Suprapubic skin (tissue), 4 donors: ENCODE results near the gene RXRB. TPM values are rescaled to one million over a fixed set of nuclear protein-coding genes. Genes with fewer than 3 reads are reported as not detected.

Experiments
- DNase-seq, 2 donors: peaks; one replicate each; pipeline ENCODE4 v3.0.0-alpha.2; 2019; ENCODE audit warnings: low spot score in 2 of 2
- H3K27ac ChIP-seq: fragments of 200-600 bp; sonication (generic); one replicate; pipeline ENCODE4 v1.5.1; 2019
- H3K27me3 ChIP-seq: fragments of 200-600 bp; sonication (generic); one replicate; pipeline ENCODE4 v1.5.1; 2019
- H3K36me3 ChIP-seq: fragments of 200-600 bp; sonication (generic); one replicate; pipeline ENCODE4 v1.5.1; 2019
- H3K4me1 ChIP-seq: fragments of 200-600 bp; sonication (generic); one replicate; pipeline ENCODE4 v1.5.1; 2019
- H3K4me3 ChIP-seq: fragments of 200-600 bp; sonication (generic); one replicate; pipeline ENCODE4 v1.5.1; 2019; ENCODE audit warnings: mild to moderate bottlenecking
- H3K9me3 ChIP-seq: fragments of 200-600 bp; sonication (generic); one replicate; pipeline ENCODE4 v1.5.1; 2019
- EP300 ChIP-seq: sonication (generic); formaldehyde crosslinking; IDR thresholded peaks from one replicate; pipeline ENCODE4 v1.6.1; 2017; ENCODE audit warnings: antibody characterized with exemption
- POLR2A ChIP-seq, 2 donors: fragments of 450-650 bp; IDR thresholded peaks; one replicate each; pipeline ENCODE4 v1.6.1; 2017; ENCODE audit warnings: antibody characterized with exemption in 2 of 2, mild to moderate bottlenecking in 2 of 2, moderate library complexity in 2 of 2
- POLR2AphosphoS5 ChIP-seq, 3 donors: sonication (generic); formaldehyde crosslinking; IDR thresholded peaks; one replicate each; pipeline ENCODE4 v1.6.1; 2017; ENCODE audit warnings: antibody characterized with exemption in 3 of 3
- WGBS: methylation state at CpG from one replicate; pipeline ENCODE4 v1.1.5; 2018; 5-methylcytosine and 5-hydroxymethylcytosine counted together
- total RNA-seq, 4 donors: library from RNA; depleted of rRNA; stranded (reverse); fragments of >200 nt; gene quantifications; one replicate each; pipeline ENCODE4 v1.1.0, GENCODE V29; 2016
- TF ChIP-seq, protein P1 (sequence below), 2 donors: fragments of 200-600 bp in 1 of 2; fragments of 450-650 bp in 1 of 2; sonication (generic) in 1 of 2; IDR thresholded peaks; one replicate each; pipeline ENCODE4 v1.5.1; 2016 to 2019; ENCODE audit warnings: antibody characterized with exemption in 2 of 2, mild to moderate bottlenecking in 1 of 2, moderate library complexity in 1 of 2

The RXRB gene
- total RNA-seq, 4 donors from 2014 or later: 18.6 to 47.9 (median 26.9) TPM

DNA sequence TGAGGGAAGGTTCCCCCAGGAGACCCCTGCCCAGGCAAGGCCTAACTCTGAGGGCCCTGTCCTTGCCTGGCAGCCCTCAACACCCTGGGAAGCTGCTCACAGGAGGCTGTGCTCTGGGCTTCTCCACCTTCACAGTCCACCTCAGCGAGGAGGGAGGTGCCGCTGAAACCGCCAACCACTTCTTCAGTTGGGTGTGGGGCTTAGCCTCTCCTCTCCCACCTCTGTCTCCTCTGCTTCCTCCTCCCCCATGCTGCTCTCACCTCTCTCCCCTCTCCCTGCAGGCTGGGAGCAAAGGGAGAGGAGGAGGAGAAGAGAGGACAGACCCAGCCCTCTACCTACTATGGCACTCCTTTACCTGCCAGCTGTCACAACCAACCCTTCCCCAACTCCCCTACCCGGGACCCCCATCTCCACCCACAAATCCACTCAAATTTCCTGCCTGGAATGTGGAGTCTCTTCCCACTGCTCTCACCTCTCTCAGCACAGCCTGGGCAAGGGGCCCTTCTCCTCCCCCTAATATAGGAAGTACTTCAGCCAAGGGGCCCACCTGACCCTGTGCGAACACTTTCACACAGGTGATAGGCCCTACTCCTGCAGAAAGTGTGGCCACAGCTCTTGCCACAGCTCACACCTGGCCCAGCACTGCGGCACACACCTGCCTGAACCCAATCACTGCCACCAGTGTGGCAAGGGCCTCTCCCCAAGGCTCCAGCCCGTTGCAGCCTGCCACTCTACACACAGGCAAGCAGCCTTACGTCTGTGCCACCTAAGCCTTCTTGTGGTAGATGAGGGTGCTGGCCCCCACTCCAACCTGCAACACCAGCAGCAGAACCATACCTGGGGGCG, 15.0 kb upstream of the RXRB start:
- Histone ChIP-seq H3K9me3 (no peaks in the 10 kb centered on the region), H3K27me3 (no peaks in the 10 kb centered on the region), H3K36me3 (no peaks in the 10 kb centered on the region), H3K4me3 (no peak overlapping the region), H3K4me1 (peaks cover 22% of the 10 kb centered on the region), H3K27ac (no peak overlapping the region)
- 81% methylated on average over 7 of the region's 9 CpGs for WGBS
- peak in 1 of 2 donors; percentile 54 for DNase-seq
- TF ChIP-seq POLR2A (IDR thresholded peaks at IDR 0.05) (no peak), EP300 (no peak)

DNA sequence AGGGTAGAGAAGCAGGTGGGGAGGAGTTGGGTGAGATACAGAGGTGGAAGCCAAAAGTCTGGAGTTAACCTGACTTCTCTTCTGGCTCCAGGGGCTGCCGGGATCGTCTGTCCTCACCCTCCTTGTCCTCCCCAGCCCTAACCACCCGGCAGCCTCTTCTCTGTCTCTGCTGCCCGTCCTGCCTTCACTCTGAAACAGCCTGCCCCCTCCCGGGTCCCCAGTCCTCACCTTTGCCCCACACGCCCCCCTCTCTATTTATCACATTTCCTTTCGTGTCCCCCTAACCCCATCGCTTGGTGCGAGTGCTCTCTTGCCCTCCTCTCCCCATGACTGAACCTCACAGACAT, 13.5 kb upstream of the RXRB start:
- DNase-seq: peak in 1 of 2 donors; percentile 64
- H3K4me1 ChIP-seq: peaks cover 25% of the 10 kb centered on the region
- H3K9me3 ChIP-seq: no peaks in the 10 kb centered on the region
- no peak overlapping the region for H3K27ac ChIP-seq
- peaks cover 2% of the 10 kb centered on the region for H3K36me3 ChIP-seq
- TF ChIP-seq, protein P1, sequence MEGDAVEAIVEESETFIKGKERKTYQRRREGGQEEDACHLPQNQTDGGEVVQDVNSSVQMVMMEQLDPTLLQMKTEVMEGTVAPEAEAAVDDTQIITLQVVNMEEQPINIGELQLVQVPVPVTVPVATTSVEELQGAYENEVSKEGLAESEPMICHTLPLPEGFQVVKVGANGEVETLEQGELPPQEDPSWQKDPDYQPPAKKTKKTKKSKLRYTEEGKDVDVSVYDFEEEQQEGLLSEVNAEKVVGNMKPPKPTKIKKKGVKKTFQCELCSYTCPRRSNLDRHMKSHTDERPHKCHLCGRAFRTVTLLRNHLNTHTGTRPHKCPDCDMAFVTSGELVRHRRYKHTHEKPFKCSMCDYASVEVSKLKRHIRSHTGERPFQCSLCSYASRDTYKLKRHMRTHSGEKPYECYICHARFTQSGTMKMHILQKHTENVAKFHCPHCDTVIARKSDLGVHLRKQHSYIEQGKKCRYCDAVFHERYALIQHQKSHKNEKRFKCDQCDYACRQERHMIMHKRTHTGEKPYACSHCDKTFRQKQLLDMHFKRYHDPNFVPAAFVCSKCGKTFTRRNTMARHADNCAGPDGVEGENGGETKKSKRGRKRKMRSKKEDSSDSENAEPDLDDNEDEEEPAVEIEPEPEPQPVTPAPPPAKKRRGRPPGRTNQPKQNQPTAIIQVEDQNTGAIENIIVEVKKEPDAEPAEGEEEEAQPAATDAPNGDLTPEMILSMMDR (IDR thresholded peaks at IDR 0.05): no peak
- TF ChIP-seq POLR2A (IDR thresholded peaks at IDR 0.05) (no peak), EP300 (no peak), POLR2AphosphoS5 (IDR thresholded peaks at IDR 0.05) (no peak)
- WGBS: 14% methylated on average over 9 of the region's 9 CpGs
- no peaks in the 10 kb centered on the region for H3K27me3 ChIP-seq
- H3K4me3 ChIP-seq: peak overlapping the region; percentile 56

DNA sequence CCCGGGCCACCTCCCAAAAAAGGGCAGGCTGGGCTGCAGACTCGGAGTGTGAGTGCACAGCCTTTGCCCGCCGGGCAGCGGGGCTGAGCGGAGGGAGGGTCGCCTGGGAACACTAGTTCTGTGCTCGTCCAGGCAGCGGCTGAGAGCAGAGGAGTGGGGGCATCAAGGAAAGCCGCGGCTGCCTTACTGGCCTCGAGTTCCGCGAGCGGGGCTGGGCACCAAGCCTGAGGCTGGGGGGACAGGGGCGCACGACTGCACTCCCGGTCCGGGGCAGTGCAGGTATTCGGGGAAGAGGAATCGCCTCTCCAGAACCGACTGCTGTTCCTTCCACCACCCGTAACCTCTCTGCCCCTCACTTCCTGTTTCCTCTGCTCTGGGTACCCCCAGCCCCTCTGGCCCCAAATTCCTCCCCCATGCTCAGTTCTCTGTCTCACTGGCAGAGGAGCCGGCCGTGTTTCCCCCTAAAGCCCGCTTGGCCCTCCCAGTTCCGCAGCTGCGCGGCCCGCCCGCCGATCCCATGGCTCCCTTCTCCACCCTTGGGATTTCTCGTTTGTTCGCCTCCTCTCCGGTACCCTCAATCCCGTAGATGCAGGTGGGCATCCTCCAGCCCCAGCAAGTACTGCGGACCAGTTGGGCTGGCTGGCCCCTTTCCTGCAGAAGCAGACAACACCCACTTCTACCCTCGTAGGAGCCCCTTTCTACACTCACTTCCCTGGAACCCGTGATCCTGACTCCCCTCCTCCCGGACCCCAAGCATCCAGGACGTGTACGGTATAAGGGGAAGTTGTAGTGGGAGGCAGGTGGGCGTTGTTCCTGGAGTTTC, 12.9 kb upstream of the RXRB start:
- Histone ChIP-seq H3K9me3 (no peaks in the 10 kb centered on the region), H3K4me3 (peak overlapping the region; percentile 56), H3K27ac (no peak overlapping the region), H3K27me3 (no peaks in the 10 kb centered on the region), H3K36me3 (peaks cover 2% of the 10 kb centered on the region), H3K4me1 (peaks cover 29% of the 10 kb centered on the region)
- WGBS: under 1% methylated on average over 28 of the region's 43 CpGs
- peak in 1 of 2 donors; percentile 67 for DNase-seq
- TF ChIP-seq POLR2AphosphoS5 (IDR thresholded peaks at IDR 0.05) (no peak), EP300 (no peak), POLR2A (IDR thresholded peaks at IDR 0.05) (no peak)
- TF ChIP-seq, protein P1 (IDR thresholded peaks at IDR 0.05): no peak

DNA sequence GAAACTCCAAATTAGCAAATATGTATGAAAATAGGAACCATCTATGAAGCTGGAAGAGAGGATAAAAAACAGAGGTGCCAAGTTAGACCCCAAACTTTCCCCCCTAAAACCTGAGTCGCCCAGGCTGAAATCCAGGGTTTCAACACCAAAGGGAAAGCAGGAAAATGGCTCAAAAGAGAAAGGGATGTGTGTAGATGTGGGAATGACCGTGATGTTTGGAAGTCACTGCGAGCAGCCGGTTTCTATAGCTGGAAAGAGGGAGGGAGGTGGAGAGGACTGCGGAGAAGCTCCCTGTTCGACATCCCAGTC, 12.3 kb upstream of the RXRB start:
- peak overlapping the region; percentile 56 for H3K4me3 ChIP-seq
- H3K9me3 ChIP-seq: no peaks in the 10 kb centered on the region
- no peak for DNase-seq
- H3K27me3 ChIP-seq: no peaks in the 10 kb centered on the region
- 4% methylated on average over 6 of the region's 6 CpGs for WGBS
- H3K27ac ChIP-seq: no peak overlapping the region
- H3K4me1 ChIP-seq: peaks cover 29% of the 10 kb centered on the region
- TF ChIP-seq POLR2A (IDR thresholded peaks at IDR 0.05) (no peak), EP300 (no peak), POLR2AphosphoS5 (IDR thresholded peaks at IDR 0.05) (no peak)
- TF ChIP-seq, protein P1 (IDR thresholded peaks at IDR 0.05): no peak
- peaks cover 2% of the 10 kb centered on the region for H3K36me3 ChIP-seq

DNA sequence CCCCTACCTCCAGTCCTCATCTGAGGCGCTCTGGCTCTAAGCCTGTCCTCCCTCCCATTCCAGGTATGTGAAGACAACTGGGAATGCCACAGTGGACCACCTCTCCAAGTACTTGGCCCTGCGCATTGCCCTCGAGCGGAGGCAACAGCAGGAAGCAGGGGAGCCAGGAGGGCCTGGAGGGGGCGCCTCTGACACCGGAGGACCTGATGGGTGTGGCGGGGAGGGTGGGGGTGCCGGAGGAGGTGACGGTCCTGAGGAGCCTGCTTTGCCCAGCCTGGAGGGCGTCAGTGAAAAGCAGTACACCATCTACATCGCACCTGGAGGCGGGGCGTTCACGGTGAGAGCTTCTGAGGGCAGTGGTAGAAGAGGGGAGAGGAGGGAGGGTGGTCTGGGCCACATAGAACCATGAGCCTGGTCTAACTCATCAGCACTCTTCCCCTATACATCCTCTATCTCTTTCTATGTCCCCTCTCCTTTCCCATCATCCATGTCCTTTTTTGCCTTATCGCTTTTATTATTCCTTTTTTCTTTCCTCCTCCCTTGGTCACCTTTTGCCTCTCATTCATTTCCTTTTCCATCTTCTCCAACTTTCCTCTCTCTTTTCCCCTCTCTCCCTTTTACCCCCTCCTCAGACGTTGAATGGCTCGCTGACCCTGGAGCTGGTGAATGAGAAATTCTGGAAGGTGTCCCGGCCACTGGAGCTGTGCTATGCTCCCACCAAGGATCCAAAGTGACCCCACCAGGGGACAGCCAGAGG, 11.4 kb upstream of the RXRB start:
- TF ChIP-seq, protein P1 (IDR thresholded peaks at IDR 0.05): no peak
- TF ChIP-seq POLR2A (IDR thresholded peaks at IDR 0.05) (no peak), EP300 (no peak), POLR2AphosphoS5 (IDR thresholded peaks at IDR 0.05) (no peak)
- DNase-seq: peak in 1 of 2 donors; percentile 45
- no peaks in the 10 kb centered on the region for H3K27me3 ChIP-seq
- H3K4me1 ChIP-seq: peaks cover 37% of the 10 kb centered on the region
- H3K9me3 ChIP-seq: no peaks in the 10 kb centered on the region
- peaks cover 2% of the 10 kb centered on the region for H3K36me3 ChIP-seq
- H3K27ac ChIP-seq: no peak overlapping the region
- WGBS: 84% methylated on average over 16 of the region's 18 CpGs
- no peak overlapping the region for H3K4me3 ChIP-seq
